SHP77 (cell line): Measurements from ENCODE around the gene GPC1.
A peak's percentile ranks its signal among the peaks of the same experiment; 100 is the strongest.

Experiments used
- DNase-seq, 2 experiments: peaks; one replicate each; lab custom pipeline; 2025; lab: John Stamatoyannopoulos, UW

Gene GPC1

GRCh38 chr2:240412211-240412861 lies 23.1 kb upstream of the GPC1 start:
- no peak for DNase-seq

GRCh38 chr2:240412975-240413812 lies 22.3 kb upstream of the GPC1 start:
- DNase-seq: no peak

GRCh38 chr2:240413813-240414429 lies 21.5 kb upstream of the GPC1 start:
- DNase-seq: no peak

- DNase-seq: no peak
Measured at GRCh38 chr2:240416821-240417220, 18.6 kb upstream of the GPC1 start.

- no peak for DNase-seq
Measured at GRCh38 chr2:240418311-240418710, 17.2 kb upstream of the GPC1 start.

- no peak for DNase-seq
Measured at GRCh38 chr2:240419271-240419670, 16.2 kb upstream of the GPC1 start.

GRCh38 chr2:240419723-240420122 lies 15.7 kb upstream of the GPC1 start:
- DNase-seq: no peak

GRCh38 chr2:240420206-240421104 lies 15.0 kb upstream of the GPC1 start:
- no peak for DNase-seq

GRCh38 chr2:240421381-240421780 lies 14.1 kb upstream of the GPC1 start:
- DNase-seq: no peak

GRCh38 chr2:240422658-240423329 lies 12.7 kb upstream of the GPC1 start:
- no peak for DNase-seq

- DNase-seq: no peak
Measured at GRCh38 chr2:240423788-240424191, 11.7 kb upstream of the GPC1 start.

- DNase-seq: no peak
Measured at GRCh38 chr2:240424341-240425235, 10.9 kb upstream of the GPC1 start.

- DNase-seq: no peak
Measured at GRCh38 chr2:240425236-240425615, 10.2 kb upstream of the GPC1 start.

- no peak for DNase-seq
Measured at GRCh38 chr2:240425697-240426096, 9.8 kb upstream of the GPC1 start.

- DNase-seq: no peak
Measured at GRCh38 chr2:240426845-240427721, 8.4 kb upstream of the GPC1 start.

GRCh38 chr2:240427729-240428128 lies 7.7 kb upstream of the GPC1 start:
- no peak for DNase-seq

GRCh38 chr2:240428245-240428644 lies 7.2 kb upstream of the GPC1 start:
- no peak for DNase-seq

- no peak for DNase-seq
Measured at GRCh38 chr2:240429341-240429871, 6.1 kb upstream of the GPC1 start.

GRCh38 chr2:240429872-240430491 lies 5.5 kb upstream of the GPC1 start:
- peak in 1 of 2 experiments; percentile 12 for DNase-seq
